ENCODE data around the gene B4GALNT3. TPM values are rescaled to one million over a fixed set of nuclear protein-coding genes. Genes with fewer than 3 reads are reported as not detected.

Gene B4GALNT3
- total RNA-seq, 1 experiment from 2014 or later, result 23.3 TPM

DNA sequence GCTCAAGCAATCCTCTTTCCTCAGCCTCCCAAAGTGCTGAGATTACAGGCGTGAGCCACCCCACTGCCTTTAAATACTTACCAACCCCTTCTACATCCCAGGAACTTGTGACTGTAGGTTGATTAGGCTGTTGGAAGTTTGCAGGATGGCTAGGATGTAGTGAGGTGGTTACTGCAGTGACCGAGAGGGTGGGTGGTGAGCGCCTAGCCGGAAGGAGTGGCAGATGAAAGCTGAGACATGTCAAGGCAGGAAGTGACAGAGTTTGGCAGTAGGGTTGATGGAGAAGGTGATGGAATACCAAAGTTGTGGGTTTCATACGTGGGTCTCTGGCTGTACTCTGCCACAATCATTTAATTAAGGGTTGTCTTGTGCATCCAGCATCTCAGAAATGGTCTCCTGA, 13.5 kb downstream of the B4GALNT3 start:
- H3K4me1 Mint-ChIP-seq, result peaks cover 25 to 26% of the 10 kb centered on the region in 2 experiments
- TF ChIP-seq, protein P1, sequence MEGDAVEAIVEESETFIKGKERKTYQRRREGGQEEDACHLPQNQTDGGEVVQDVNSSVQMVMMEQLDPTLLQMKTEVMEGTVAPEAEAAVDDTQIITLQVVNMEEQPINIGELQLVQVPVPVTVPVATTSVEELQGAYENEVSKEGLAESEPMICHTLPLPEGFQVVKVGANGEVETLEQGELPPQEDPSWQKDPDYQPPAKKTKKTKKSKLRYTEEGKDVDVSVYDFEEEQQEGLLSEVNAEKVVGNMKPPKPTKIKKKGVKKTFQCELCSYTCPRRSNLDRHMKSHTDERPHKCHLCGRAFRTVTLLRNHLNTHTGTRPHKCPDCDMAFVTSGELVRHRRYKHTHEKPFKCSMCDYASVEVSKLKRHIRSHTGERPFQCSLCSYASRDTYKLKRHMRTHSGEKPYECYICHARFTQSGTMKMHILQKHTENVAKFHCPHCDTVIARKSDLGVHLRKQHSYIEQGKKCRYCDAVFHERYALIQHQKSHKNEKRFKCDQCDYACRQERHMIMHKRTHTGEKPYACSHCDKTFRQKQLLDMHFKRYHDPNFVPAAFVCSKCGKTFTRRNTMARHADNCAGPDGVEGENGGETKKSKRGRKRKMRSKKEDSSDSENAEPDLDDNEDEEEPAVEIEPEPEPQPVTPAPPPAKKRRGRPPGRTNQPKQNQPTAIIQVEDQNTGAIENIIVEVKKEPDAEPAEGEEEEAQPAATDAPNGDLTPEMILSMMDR (conservative IDR thresholded peaks at IDR 0.05), result no peak

More for the DNA sequence above, 13.5 kb downstream of the B4GALNT3 start:
- no peak overlapping the region for H3K27ac ChIP-seq (ENCODE audit: insufficient read length, low read depth, low read length)
- H3K14ac ChIP-seq (ENCODE audit: insufficient read depth, low read length), result no peak overlapping the region; the same call in 1 of the 2 replicates
- H3T11ph ChIP-seq (ENCODE audit: low read length), result no peak overlapping the region
- H2AFZ ChIP-seq (ENCODE audit: low read length), result no peak overlapping the region
- no peak overlapping the region for H4K5ac ChIP-seq (ENCODE audit: insufficient read length, low read depth, low read length)
- Mint-ChIP-seq H3K36me3 (ENCODE audit: insufficient read depth in 1 of 3, low read depth in 3 of 3) (peaks cover 0 to 5% (median 3%) of the 10 kb centered on the region in 3 experiments; a peak in 3 of 7 replicates), H3K4me3 (no peak overlapping the region), H3K9me3 (no peaks in the 10 kb centered on the region), H3K27ac (0 out of 7 replicates have a peak overlapping the region, but pooled peaks of 1 of the 3 experiments have one; percentile 46), H3K27me3 (ENCODE audit: low read depth) (no peaks in the 10 kb centered on the region; the same call in 1 of the 2 replicates)
- no peak overlapping the region for H3K4me2 ChIP-seq (ENCODE audit: insufficient read depth, insufficient read length, low read length)
- peak; percentile 26 for DNase-seq
- H4K8ac ChIP-seq (replicated peaks; ENCODE audit: insufficient read length, low read depth, low read length), result no peak overlapping the region
- no peak overlapping the region for H2AK5ac ChIP-seq (ENCODE audit: insufficient read length, low read length)
- no peaks in the 10 kb centered on the region for H3K27me3 ChIP-seq (ENCODE audit: insufficient read depth, low read length)
- no peaks in the 10 kb centered on the region for H3K23me2 ChIP-seq (ENCODE audit: insufficient read length, low read depth, low read length, poor library complexity, severe bottlenecking)
- no CpG with 5 or more reads among the region's 5 CpGs for whole genome bisulfite sequencing (ENCODE audit: extremely low coverage, insufficient read length, low lambda C conversion rate)
- no peak overlapping the region for H3K23ac ChIP-seq (ENCODE audit: insufficient read length, low read depth, low read length)
- H3K79me2 ChIP-seq (ENCODE audit: insufficient read depth, low read length), result no peaks in the 10 kb centered on the region
- no peak overlapping the region for H2BK20ac ChIP-seq (ENCODE audit: low read depth, low read length, poor library complexity, severe bottlenecking)
- no peak overlapping the region for H3K56ac ChIP-seq (ENCODE audit: insufficient read length, low read depth, low read length)
- no peak overlapping the region for H3K9ac ChIP-seq (ENCODE audit: extremely low read depth, insufficient read length, low read length)
- H3K9me3 ChIP-seq (ENCODE audit: control insufficient read depth, low read depth, low read length), result no peaks in the 10 kb centered on the region
- no peaks in the 10 kb centered on the region for H3K79me1 ChIP-seq (ENCODE audit: insufficient read depth, low read depth, low read length, poor library complexity, severe bottlenecking)
- H3K4me1 ChIP-seq (ENCODE audit: insufficient read depth, low read length), result peaks cover 3% of the 10 kb centered on the region
- no peak overlapping the region for H3K18ac ChIP-seq (ENCODE audit: insufficient read length, low read depth, low read length)
- H3K4ac ChIP-seq (ENCODE audit: low read depth, low read length), result no peak overlapping the region
- H2BK12ac ChIP-seq (ENCODE audit: insufficient read length, low read depth, low read length), result no peak overlapping the region
- no peak overlapping the region for H2BK5ac ChIP-seq (ENCODE audit: insufficient read length, low read length)
- no peak overlapping the region for H4K91ac ChIP-seq (ENCODE audit: insufficient read length, low read depth, low read length)
- no peak overlapping the region for H2BK120ac ChIP-seq (ENCODE audit: low read depth, low read length, poor library complexity, severe bottlenecking)
- no peaks in the 10 kb centered on the region for H4K20me1 ChIP-seq (ENCODE audit: control insufficient read depth, insufficient read depth, insufficient read length)
- H2BK15ac ChIP-seq (ENCODE audit: low read depth, low read length), result no peak overlapping the region

All from H9 (cell line).